ENCODE measurements around the gene CTNNBL1. TPM values are rescaled to one million over a fixed set of nuclear protein-coding genes. Genes with fewer than 3 reads are reported as not detected.

CTNNBL1 gene
- total RNA-seq, 1 donor from 2014 or later: 31.3 TPM

GRCh38 chr20:37878835-37879599, 185.2 kb downstream of the CTNNBL1 start:
- Histone ChIP-seq H3K4me3 (ENCODE audit: low read length in 3 of 3) (no peak overlapping the region), H3K27ac (ENCODE audit: low read depth, low read length) (no peak overlapping the region), H3K9me3 (ENCODE audit: control insufficient read depth in 3 of 3, low read length in 3 of 3) (no peaks in the 10 kb centered on the region), H3K4me1 (ENCODE audit: control insufficient read depth in 3 of 3, insufficient read depth in 3 of 3, low read length in 3 of 3) (peaks cover 0 to 14% (median 11%) of the 10 kb centered on the region in 3 donors), H3K27me3 (ENCODE audit: control insufficient read depth in 3 of 3, insufficient read depth in 3 of 3, low read length in 3 of 3) (peaks cover 3 to 27% (median 21%) of the 10 kb centered on the region in 3 donors), H3K9ac (ENCODE audit: low read depth in 1 of 3, low read length in 3 of 3) (no peak overlapping the region), H3K36me3 (ENCODE audit: control insufficient read depth in 3 of 3, insufficient read depth in 3 of 3, low read length in 3 of 3) (peaks cover 2 to 3% (median 3%) of the 10 kb centered on the region in 3 donors)

GRCh38 chr20:37879843-37880242, 186.0 kb downstream of the CTNNBL1 start:
- H3K36me3 ChIP-seq (ENCODE audit: control insufficient read depth in 3 of 3, insufficient read depth in 3 of 3, low read length in 3 of 3): no peaks in the 10 kb centered on the region
- H3K27me3 ChIP-seq (ENCODE audit: control insufficient read depth in 3 of 3, insufficient read depth in 3 of 3, low read length in 3 of 3): peaks cover 4 to 32% (median 27%) of the 10 kb centered on the region in 3 donors
- no peak overlapping the region for H3K9ac ChIP-seq (ENCODE audit: low read depth in 1 of 3, low read length in 3 of 3)
- peaks cover 0 to 14% (median 11%) of the 10 kb centered on the region in 3 donors for H3K4me1 ChIP-seq (ENCODE audit: control insufficient read depth in 3 of 3, insufficient read depth in 3 of 3, low read length in 3 of 3)
- H3K9me3 ChIP-seq (ENCODE audit: control insufficient read depth in 3 of 3, low read length in 3 of 3): no peaks in the 10 kb centered on the region
- no peak overlapping the region for H3K4me3 ChIP-seq (ENCODE audit: low read length in 3 of 3)
- H3K27ac ChIP-seq (ENCODE audit: low read depth, low read length): no peak overlapping the region

GRCh38 chr20:37880726-37881591, 187.1 kb downstream of the CTNNBL1 start:
- Histone ChIP-seq H3K36me3 (ENCODE audit: control insufficient read depth in 3 of 3, insufficient read depth in 3 of 3, low read length in 3 of 3) (no peaks in the 10 kb centered on the region), H3K27ac (ENCODE audit: low read depth, low read length) (no peak overlapping the region), H3K27me3 (ENCODE audit: control insufficient read depth in 3 of 3, insufficient read depth in 3 of 3, low read length in 3 of 3) (peaks cover 10 to 35% (median 32%) of the 10 kb centered on the region in 3 donors), H3K9ac (ENCODE audit: low read depth in 1 of 3, low read length in 3 of 3) (no peak overlapping the region), H3K9me3 (ENCODE audit: control insufficient read depth in 3 of 3, low read length in 3 of 3) (no peaks in the 10 kb centered on the region), H3K4me3 (ENCODE audit: low read length in 3 of 3) (no peak overlapping the region), H3K4me1 (ENCODE audit: control insufficient read depth in 3 of 3, insufficient read depth in 3 of 3, low read length in 3 of 3) (peaks cover 0 to 14% (median 11%) of the 10 kb centered on the region in 3 donors)

GRCh38 chr20:37881601-37882343, 187.9 kb downstream of the CTNNBL1 start:
- Histone ChIP-seq H3K9ac (ENCODE audit: low read depth in 1 of 3, low read length in 3 of 3) (no peak overlapping the region), H3K27me3 (ENCODE audit: control insufficient read depth in 3 of 3, insufficient read depth in 3 of 3, low read length in 3 of 3) (peaks cover 16 to 43% (median 40%) of the 10 kb centered on the region in 3 donors), H3K27ac (ENCODE audit: low read depth, low read length) (no peak overlapping the region), H3K4me3 (ENCODE audit: low read length in 3 of 3) (no peak overlapping the region), H3K36me3 (ENCODE audit: control insufficient read depth in 3 of 3, insufficient read depth in 3 of 3, low read length in 3 of 3) (no peaks in the 10 kb centered on the region), H3K4me1 (ENCODE audit: control insufficient read depth in 3 of 3, insufficient read depth in 3 of 3, low read length in 3 of 3) (peaks cover 0 to 14% (median 14%) of the 10 kb centered on the region in 3 donors), H3K9me3 (ENCODE audit: control insufficient read depth in 3 of 3, low read length in 3 of 3) (no peaks in the 10 kb centered on the region)

- H3K9me3 ChIP-seq (ENCODE audit: control insufficient read depth in 3 of 3, low read length in 3 of 3): no peaks in the 10 kb centered on the region
- H3K4me1 ChIP-seq (ENCODE audit: control insufficient read depth in 3 of 3, insufficient read depth in 3 of 3, low read length in 3 of 3): peaks cover 0 to 14% (median 11%) of the 10 kb centered on the region in 3 donors
- H3K27ac ChIP-seq (ENCODE audit: low read depth, low read length): no peak overlapping the region
- peaks cover 26 to 52% (median 49%) of the 10 kb centered on the region in 3 donors for H3K27me3 ChIP-seq (ENCODE audit: control insufficient read depth in 3 of 3, insufficient read depth in 3 of 3, low read length in 3 of 3)
- no peaks in the 10 kb centered on the region for H3K36me3 ChIP-seq (ENCODE audit: control insufficient read depth in 3 of 3, insufficient read depth in 3 of 3, low read length in 3 of 3)
- no peak overlapping the region for H3K4me3 ChIP-seq (ENCODE audit: low read length in 3 of 3)
- H3K9ac ChIP-seq (ENCODE audit: low read depth in 1 of 3, low read length in 3 of 3): no peak overlapping the region
Measured at GRCh38 chr20:37882961-37883712, 189.3 kb downstream of the CTNNBL1 start.

- Histone ChIP-seq H3K9ac (ENCODE audit: low read depth in 1 of 3, low read length in 3 of 3) (no peak overlapping the region), H3K9me3 (ENCODE audit: control insufficient read depth in 3 of 3, low read length in 3 of 3) (no peaks in the 10 kb centered on the region), H3K4me3 (ENCODE audit: low read length in 3 of 3) (no peak overlapping the region), H3K27me3 (ENCODE audit: control insufficient read depth in 3 of 3, insufficient read depth in 3 of 3, low read length in 3 of 3) (peaks cover 26 to 56% (median 52%) of the 10 kb centered on the region in 3 donors), H3K36me3 (ENCODE audit: control insufficient read depth in 3 of 3, insufficient read depth in 3 of 3, low read length in 3 of 3) (no peaks in the 10 kb centered on the region), H3K27ac (ENCODE audit: low read depth, low read length) (no peak overlapping the region), H3K4me1 (ENCODE audit: control insufficient read depth in 3 of 3, insufficient read depth in 3 of 3, low read length in 3 of 3) (peaks cover 0 to 14% (median 11%) of the 10 kb centered on the region in 3 donors)
Measured at GRCh38 chr20:37885042-37885441, 191.2 kb downstream of the CTNNBL1 start.

GRCh38 chr20:37885593-37886503, 192.0 kb downstream of the CTNNBL1 start:
- Histone ChIP-seq H3K27ac (ENCODE audit: low read depth, low read length) (no peak overlapping the region), H3K4me1 (ENCODE audit: control insufficient read depth in 3 of 3, insufficient read depth in 3 of 3, low read length in 3 of 3) (peaks cover 0 to 12% (median 8%) of the 10 kb centered on the region in 3 donors), H3K9ac (ENCODE audit: low read depth in 1 of 3, low read length in 3 of 3) (no peak overlapping the region), H3K27me3 (ENCODE audit: control insufficient read depth in 3 of 3, insufficient read depth in 3 of 3, low read length in 3 of 3) (peaks cover 26 to 56% (median 52%) of the 10 kb centered on the region in 3 donors), H3K9me3 (ENCODE audit: control insufficient read depth in 3 of 3, low read length in 3 of 3) (no peaks in the 10 kb centered on the region), H3K36me3 (ENCODE audit: control insufficient read depth in 3 of 3, insufficient read depth in 3 of 3, low read length in 3 of 3) (no peaks in the 10 kb centered on the region), H3K4me3 (ENCODE audit: low read length in 3 of 3) (no peak overlapping the region)

- H3K4me3 ChIP-seq (ENCODE audit: low read length in 3 of 3): no peak overlapping the region
- no peaks in the 10 kb centered on the region for H3K36me3 ChIP-seq (ENCODE audit: control insufficient read depth in 3 of 3, insufficient read depth in 3 of 3, low read length in 3 of 3)
- no peaks in the 10 kb centered on the region for H3K9me3 ChIP-seq (ENCODE audit: control insufficient read depth in 3 of 3, low read length in 3 of 3)
- H3K4me1 ChIP-seq (ENCODE audit: control insufficient read depth in 3 of 3, insufficient read depth in 3 of 3, low read length in 3 of 3): peaks cover 0 to 3% (median 3%) of the 10 kb centered on the region in 3 donors
- no peak overlapping the region for H3K27ac ChIP-seq (ENCODE audit: low read depth, low read length)
- H3K27me3 ChIP-seq (ENCODE audit: control insufficient read depth in 3 of 3, insufficient read depth in 3 of 3, low read length in 3 of 3): peaks cover 26 to 52% (median 50%) of the 10 kb centered on the region in 3 donors
- no peak overlapping the region for H3K9ac ChIP-seq (ENCODE audit: low read depth in 1 of 3, low read length in 3 of 3)
Measured at GRCh38 chr20:37886851-37887297, 193.0 kb downstream of the CTNNBL1 start.
